ENCODE measurements around the gene UBASH3B.

The UBASH3B gene

GRCh38 chr11:122791836-122792235, 136.3 kb downstream of the UBASH3B start:
- DNase-seq: no peak

GRCh38 chr11:122793515-122793914, 138.0 kb downstream of the UBASH3B start:
- DNase-seq: no peak

- DNase-seq: no peak
Observed at GRCh38 chr11:122795307-122795706, 139.8 kb downstream of the UBASH3B start.

GRCh38 chr11:122796128-122796717, 140.7 kb downstream of the UBASH3B start:
- peak; percentile 54 to 69 for DNase-seq

GRCh38 chr11:122797651-122798050, 142.1 kb downstream of the UBASH3B start:
- DNase-seq: no peak

- no peak for DNase-seq
Observed at GRCh38 chr11:122799406-122800105, 144.0 kb downstream of the UBASH3B start.

- no peak for DNase-seq
Observed at GRCh38 chr11:122802876-122803275, 147.4 kb downstream of the UBASH3B start.

- DNase-seq: no peak
Observed at GRCh38 chr11:122803306-122803705, 147.8 kb downstream of the UBASH3B start.

GRCh38 chr11:122803716-122804115, 148.2 kb downstream of the UBASH3B start:
- DNase-seq: no peak

GRCh38 chr11:122804161-122804560, 148.6 kb downstream of the UBASH3B start:
- no peak for DNase-seq

- no peak for DNase-seq
Observed at GRCh38 chr11:122804796-122805195, 149.3 kb downstream of the UBASH3B start.

- no peak for DNase-seq
Observed at GRCh38 chr11:122807731-122808477, 152.4 kb downstream of the UBASH3B start.

- no peak for DNase-seq
Observed at GRCh38 chr11:122808478-122808869, 153.0 kb downstream of the UBASH3B start.

GRCh38 chr11:122809866-122810265, 154.3 kb downstream of the UBASH3B start:
- no peak for DNase-seq

- no peak for DNase-seq
Observed at GRCh38 chr11:122811721-122812120, 156.2 kb downstream of the UBASH3B start.

GRCh38 chr11:122812638-122813037, 157.1 kb downstream of the UBASH3B start:
- DNase-seq: no peak

GRCh38 chr11:122813176-122813893, 157.8 kb downstream of the UBASH3B start:
- no peak for DNase-seq

- no peak for DNase-seq
Observed at GRCh38 chr11:122813894-122814270, 158.4 kb downstream of the UBASH3B start.

GRCh38 chr11:122814401-122814800, 158.9 kb downstream of the UBASH3B start:
- no peak for DNase-seq

GRCh38 chr11:122815900-122816299, 160.4 kb downstream of the UBASH3B start:
- DNase-seq: no peak

- DNase-seq: no peak
Observed at GRCh38 chr11:122816761-122817520, 161.4 kb downstream of the UBASH3B start.

GRCh38 chr11:122820158-122820557, 164.6 kb downstream of the UBASH3B start:
- no peak for DNase-seq

GRCh38 chr11:122821169-122821568, 165.6 kb downstream of the UBASH3B start:
- no peak for DNase-seq
